Activated CD8-positive, alpha-beta T cell treated with anti-CD3 and anti-CD28 coated beads, Interleukin-2, amount 10 ng/mL, durations not matched to agents 7 days and 5 days (primary cell): ENCODE data around the gene TBCD. TPM values are rescaled to one million over a fixed set of nuclear protein-coding genes. Genes with fewer than 3 reads are reported as not detected.
A peak's percentile ranks its signal among the peaks of the same experiment; 100 is the strongest.
"Not testable (repeated sequence)": the region's sequence is repeated elsewhere in the genome, so short reads cannot be mapped to it uniquely, and the experiment has no call there.

Source experiments
- ATAC-seq: fragments of 150-1000 bp; cut with Tn5 transposase; one replicate; pipeline ENCODE4 v1.10.0; 2021; ENCODE audit warnings: moderate library complexity
- CTCF ChIA-PET: fragments of 350-600 bp; sonication (Branson Sonifier 250); formaldehyde crosslinking; loops from one replicate; lab custom pipeline; 2021; ENCODE audit warnings: antibody characterized with exemption; lab: Charles Lee
- POLR2A ChIA-PET: fragments of 350-600 bp; sonication (Branson Sonifier 250); formaldehyde crosslinking; loops from one replicate; lab custom pipeline; 2021; ENCODE audit warnings: antibody characterized with exemption; lab: Charles Lee
- DNase-seq: peaks from one replicate; pipeline ENCODE4 v3.0.0-alpha.2; 2020
- H3K27ac Mint-ChIP-seq: one replicate; pipeline ENCODE4 v1.8.0; 2021; ENCODE audit warnings: mild to moderate bottlenecking, mixed read lengths
- H3K27me3 Mint-ChIP-seq: one replicate; pipeline ENCODE4 v1.8.0; 2021; ENCODE audit warnings: low read depth, mixed read lengths
- H3K36me3 Mint-ChIP-seq: one replicate; pipeline ENCODE4 v1.8.0; 2021; ENCODE audit warnings: low read depth, mixed read lengths
- H3K4me1 Mint-ChIP-seq: one replicate; pipeline ENCODE4 v1.8.0; 2021; ENCODE audit warnings: low read depth, mixed read lengths
- H3K4me3 Mint-ChIP-seq: one replicate; pipeline ENCODE4 v1.8.0; 2021; ENCODE audit warnings: mild to moderate bottlenecking, mixed read lengths
- H3K9me3 Mint-ChIP-seq: one replicate; pipeline ENCODE4 v1.8.0; 2022; ENCODE audit warnings: mixed read lengths; ENCODE audit not compliant: insufficient read depth
- total RNA-seq, 2 experiments: library from RNA; stranded (reverse); gene quantifications; one replicate each; pipeline ENCODE4 v1.2.3, GENCODE V29; 2021

Gene TBCD
- total RNA-seq, 2 experiments from 2014 or later: 112 to 122 TPM

DNA sequence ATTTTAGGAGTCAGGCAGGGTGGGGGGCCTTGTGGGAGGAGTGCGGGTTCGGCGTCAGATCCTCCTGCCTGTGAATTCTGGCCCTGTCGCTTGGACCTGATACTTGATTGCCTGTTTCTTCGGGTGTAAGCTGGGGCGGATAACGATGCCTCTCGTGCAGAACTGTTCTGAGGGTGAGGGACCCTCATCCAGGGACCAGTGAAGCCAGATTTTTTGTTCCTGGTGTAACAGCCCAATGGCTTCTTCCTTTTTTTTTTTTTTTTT lies 1.3 kb downstream of the TBCD start:
- Mint-ChIP-seq H3K4me1 (peaks cover 29% of the 10 kb centered on the region), H3K27ac (peak overlapping the region; percentile 43), H3K4me3 (peak overlapping the region; percentile 82), H3K36me3 (peaks cover 12% of the 10 kb centered on the region), H3K9me3 (no peaks in the 10 kb centered on the region), H3K27me3 (no peaks in the 10 kb centered on the region)
- ChIA-PET CTCF (interaction anchor here (1.2 kb wide), 1 partner anchor 13 kb away, joined by 3 read pairs; no protein-coding TSS in a partner anchor), POLR2A (no interaction called here)
- no peak for DNase-seq
- ATAC-seq: no peak

- peaks cover 29% of the 10 kb centered on the region for H3K4me1 Mint-ChIP-seq
- ChIA-PET POLR2A (no interaction called here), CTCF (interaction anchor here (0.7 to 1.1 kb wide), 3 partner anchors 9 to 86 kb away, joined by 3 to 4 read pairs (median 3); no protein-coding TSS in a partner anchor)
- peak overlapping the region; percentile 23 for H3K4me3 Mint-ChIP-seq
- H3K36me3 Mint-ChIP-seq: peaks cover 12% of the 10 kb centered on the region
- no peak for DNase-seq
- no peaks in the 10 kb centered on the region for H3K9me3 Mint-ChIP-seq
- no peak overlapping the region for H3K27ac Mint-ChIP-seq
- no peak for ATAC-seq
- no peaks in the 10 kb centered on the region for H3K27me3 Mint-ChIP-seq
These were observed 2.7 kb downstream of the TBCD start for GRCh38 chr17:82754297-82755208.

DNA sequence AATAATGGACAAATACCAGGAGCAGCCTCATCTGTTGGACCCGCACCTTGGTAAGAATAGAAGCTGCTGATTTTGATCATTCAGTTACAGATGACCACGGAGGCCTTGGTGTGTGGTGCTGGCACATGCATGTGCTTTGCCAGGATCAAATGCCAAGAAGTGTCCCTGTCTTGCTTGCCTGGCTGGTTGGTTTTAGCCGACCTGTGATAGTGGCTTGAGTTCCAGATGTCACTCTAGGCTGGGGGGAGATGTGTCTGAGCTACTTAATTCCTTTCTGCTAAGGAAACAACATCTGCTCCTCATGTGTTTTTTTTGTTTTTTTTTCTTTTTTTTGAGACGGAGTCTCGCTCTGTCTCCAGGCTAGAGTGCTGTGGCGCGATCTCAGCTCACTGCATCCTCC lies 4.3 kb downstream of the TBCD start:
- H3K4me3 Mint-ChIP-seq: no peak overlapping the region
- no peak overlapping the region for H3K27ac Mint-ChIP-seq
- H3K9me3 Mint-ChIP-seq: no peaks in the 10 kb centered on the region
- peaks cover 12% of the 10 kb centered on the region for H3K36me3 Mint-ChIP-seq
- no peaks in the 10 kb centered on the region for H3K27me3 Mint-ChIP-seq
- H3K4me1 Mint-ChIP-seq: peaks cover 29% of the 10 kb centered on the region
- CTCF ChIA-PET: interaction anchor here (0.5 kb wide), 1 partner anchor 12 kb away, joined by 3 read pairs; no protein-coding TSS in a partner anchor
- DNase-seq (no peak), ATAC-seq (no peak)
- POLR2A ChIA-PET: no interaction called here

GRCh38 chr17:82765371-82765770 lies 13.5 kb downstream of the TBCD start:
- ChIA-PET POLR2A (interaction anchor here (0.6 kb wide), 1 partner anchor 8 kb away, joined by 3 read pairs; no protein-coding TSS in a partner anchor), CTCF (interaction anchor here (0.7 to 1.6 kb wide), 5 partner anchors 10 to 97 kb away, joined by 3 to 8 read pairs (median 3); no protein-coding TSS in a partner anchor)
- no peak for ATAC-seq
- DNase-seq: no peak
- Mint-ChIP-seq H3K36me3 (peaks cover 34% of the 10 kb centered on the region), H3K27ac (peak overlapping the region; percentile 37), H3K4me3 (no peak overlapping the region), H3K4me1 (peaks cover 14% of the 10 kb centered on the region), H3K27me3 (no peaks in the 10 kb centered on the region), H3K9me3 (no peaks in the 10 kb centered on the region)

DNA sequence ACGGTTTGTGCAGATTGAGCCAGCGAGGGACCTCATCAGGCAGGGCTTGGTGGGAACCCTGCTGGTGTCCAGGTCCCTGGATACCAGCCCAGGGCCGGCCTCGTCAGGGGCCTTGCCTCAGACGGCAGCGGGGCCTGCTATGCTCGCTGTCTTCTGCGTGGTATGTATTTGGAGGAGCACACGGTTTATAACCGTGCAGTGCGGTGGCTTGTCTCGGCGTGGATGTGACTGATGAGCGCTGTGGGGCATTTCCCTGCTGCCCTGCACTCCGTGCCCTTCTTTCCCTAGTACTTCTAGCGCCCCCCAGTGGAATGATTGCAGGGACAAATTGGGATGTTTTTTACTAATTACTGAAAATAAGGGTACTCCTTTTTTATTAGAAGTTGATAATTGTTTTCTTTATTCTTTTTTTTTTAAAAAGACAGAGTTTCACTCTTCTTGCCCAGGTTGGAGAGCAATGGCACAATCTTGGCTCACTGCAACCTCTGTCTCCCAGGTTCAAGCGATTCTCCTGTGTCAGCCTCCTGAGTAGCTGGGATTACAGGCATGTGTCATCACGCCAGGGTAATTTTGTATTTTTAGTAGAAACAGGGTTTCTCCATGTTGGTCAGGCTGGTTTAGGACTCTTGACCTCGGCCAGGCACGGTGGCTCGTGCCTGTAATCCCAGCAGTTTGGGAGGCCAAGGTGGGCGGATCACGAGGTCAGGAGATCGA lies 15.3 kb downstream of the TBCD start:
- DNase-seq: peak; percentile 51
- no peak overlapping the region for H3K27ac Mint-ChIP-seq

GRCh38 chr17:82769041-82769440 lies 17.2 kb downstream of the TBCD start:
- DNase-seq (no peak), ATAC-seq (no peak)
- no peaks in the 10 kb centered on the region for H3K9me3 Mint-ChIP-seq
- no peak overlapping the region for H3K27ac Mint-ChIP-seq
- H3K4me3 Mint-ChIP-seq: no peak overlapping the region
- POLR2A ChIA-PET: no interaction called here
- peaks cover 49% of the 10 kb centered on the region for H3K36me3 Mint-ChIP-seq
- CTCF ChIA-PET: interaction anchor here (1.2 to 1.3 kb wide), 2 partner anchors 13 to 101 kb away, joined by 3 to 5 read pairs; no protein-coding TSS in a partner anchor
- H3K27me3 Mint-ChIP-seq: no peaks in the 10 kb centered on the region
- peaks cover 17% of the 10 kb centered on the region for H3K4me1 Mint-ChIP-seq

More for the DNA sequence above, 15.3 kb downstream of the TBCD start:
- H3K4me1 Mint-ChIP-seq: peaks cover 16% of the 10 kb centered on the region
- ChIA-PET POLR2A (no interaction called here), CTCF (interaction anchor here (0.7 to 1.6 kb wide), 5 partner anchors 8 to 99 kb away, joined by 3 to 8 read pairs (median 4); no protein-coding TSS in a partner anchor)
- no peak for ATAC-seq
- H3K36me3 Mint-ChIP-seq: peaks cover 39% of the 10 kb centered on the region
- no peaks in the 10 kb centered on the region for H3K27me3 Mint-ChIP-seq
- H3K4me3 Mint-ChIP-seq: no peak overlapping the region
- no peaks in the 10 kb centered on the region for H3K9me3 Mint-ChIP-seq

- Mint-ChIP-seq H3K9me3 (no peaks in the 10 kb centered on the region), H3K36me3 (peaks cover 42% of the 10 kb centered on the region), H3K4me1 (peaks cover 30% of the 10 kb centered on the region), H3K4me3 (no peak overlapping the region), H3K27ac (no peak overlapping the region), H3K27me3 (no peaks in the 10 kb centered on the region)
- ChIA-PET POLR2A (no interaction called here), CTCF (interaction anchor here (1.1 kb wide), 1 partner anchor 10 kb away, joined by 4 read pairs; no protein-coding TSS in a partner anchor)
- no peak for DNase-seq
- no peak for ATAC-seq
These were observed 20.2 kb downstream of the TBCD start for GRCh38 chr17:82772026-82772425.

GRCh38 chr17:82774456-82774855 lies 22.6 kb downstream of the TBCD start:
- DNase-seq, H3K9me3 Mint-ChIP-seq, H3K27me3 Mint-ChIP-seq, H3K4me3 Mint-ChIP-seq, ATAC-seq, POLR2A ChIA-PET: not testable (repeated sequence)
- CTCF ChIA-PET: interaction anchor here (1.1 to 3.2 kb wide), 2 partner anchors 95 to 105 kb away, joined by 3 to 18 read pairs; no protein-coding TSS in a partner anchor
- Mint-ChIP-seq H3K36me3 (peaks cover 32% of the 10 kb centered on the region), H3K4me1 (peaks cover 32% of the 10 kb centered on the region), H3K27ac (peak overlapping the region; percentile 84)

DNA sequence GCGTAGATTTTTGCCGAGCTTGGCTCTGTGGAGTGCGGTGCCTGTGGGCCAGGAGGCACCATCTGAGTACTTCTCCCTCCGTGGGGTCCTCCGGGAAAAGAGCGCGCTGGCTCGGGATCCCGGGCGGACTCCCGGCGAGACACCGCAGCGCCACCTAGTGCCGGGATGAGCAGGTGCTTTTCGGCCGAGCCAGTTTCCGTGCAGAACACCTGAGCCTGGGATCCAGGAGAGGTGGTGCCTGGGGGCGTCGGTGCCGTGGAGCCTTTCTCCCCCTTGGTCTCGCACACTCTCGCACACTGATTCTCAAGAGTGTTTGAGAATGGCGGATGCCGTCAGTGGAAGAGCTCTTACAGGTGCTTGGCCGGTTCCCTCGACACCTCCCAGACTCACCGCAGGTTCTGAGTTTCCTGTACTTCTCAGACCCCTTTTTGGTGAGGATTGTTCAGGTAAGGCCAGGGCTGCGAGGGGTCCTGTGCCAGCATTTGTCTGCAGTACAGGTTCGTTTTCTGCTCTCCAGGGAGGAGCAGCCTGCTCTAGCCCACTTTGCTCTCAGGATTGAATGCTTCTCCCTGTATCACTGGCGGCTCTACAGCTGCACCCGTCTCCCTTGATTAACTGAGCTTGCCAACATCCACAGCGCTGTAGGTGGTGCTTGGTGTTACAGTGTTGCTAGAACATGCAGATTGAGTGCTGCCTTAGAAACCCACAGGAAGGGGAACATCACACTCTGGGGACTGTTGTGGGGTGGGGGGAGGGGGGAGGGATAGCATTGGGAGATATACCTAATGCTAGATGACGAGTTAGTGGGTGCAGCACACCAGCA lies 23.3 kb downstream of the TBCD start:
- Mint-ChIP-seq H3K27me3 (no peaks in the 10 kb centered on the region), H3K27ac (peak overlapping the region; percentile 84), H3K4me3 (peak overlapping the region; percentile 51), H3K36me3 (peaks cover 28% of the 10 kb centered on the region), H3K9me3 (no peaks in the 10 kb centered on the region), H3K4me1 (peaks cover 32% of the 10 kb centered on the region)
- DNase-seq: peak; percentile 56
- peak; percentile 74 for ATAC-seq
- ChIA-PET POLR2A (no interaction called here), CTCF (interaction anchor here (0.7 to 3.2 kb wide), 10 partner anchors 9 to 426 kb away, joined by 3 to 18 read pairs (median 4); no protein-coding TSS in a partner anchor)

DNA sequence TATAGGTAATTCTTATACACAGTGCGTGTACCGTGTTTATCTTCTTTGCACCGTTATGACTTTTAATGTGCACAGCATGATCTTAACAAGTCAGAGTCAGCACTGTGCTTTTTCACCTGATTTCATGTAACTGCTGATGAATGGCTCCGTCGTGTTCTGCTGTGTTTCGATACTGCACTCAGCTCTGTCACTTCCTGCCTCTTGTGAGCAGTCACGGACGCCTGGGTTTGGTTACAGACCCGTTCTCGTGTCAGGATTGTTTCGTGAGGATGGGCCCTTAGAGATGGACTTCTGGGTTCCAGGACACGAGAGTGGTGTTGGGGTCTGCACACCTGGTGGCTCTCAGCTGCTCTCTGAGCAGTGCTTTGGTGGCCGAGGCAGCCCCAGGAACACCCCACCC lies 24.6 kb downstream of the TBCD start:
- Mint-ChIP-seq H3K36me3 (peaks cover 24% of the 10 kb centered on the region), H3K27me3 (no peaks in the 10 kb centered on the region), H3K4me3 (no peak overlapping the region), H3K9me3 (no peaks in the 10 kb centered on the region), H3K27ac (peak overlapping the region; percentile 80), H3K4me1 (peaks cover 32% of the 10 kb centered on the region)
- ChIA-PET CTCF (interaction anchor here (1.6 to 3.2 kb wide), 3 partner anchors 8 to 141 kb away, joined by 4 to 18 read pairs (median 5); no protein-coding TSS in a partner anchor), POLR2A (no interaction called here)
- peak; percentile 58 for DNase-seq
- ATAC-seq: peak; percentile 60
